PC-3 (cell line): ENCODE data around the gene ONECUT3. TPM values are rescaled to one million over a fixed set of nuclear protein-coding genes. Genes with fewer than 3 reads are reported as not detected.

Experiments
- ATAC-seq: fragments of 200-7000 bp; cut with Tn5 transposase; 2 replicates; pipeline ENCODE4 v1.9.1; 2020; ENCODE audit warnings: mild to moderate bottlenecking, moderate library complexity
- BruUV-seq: library from RNA; stranded (reverse); fragments of 400-500 nt; replicated peaks from 2 replicates; lab custom pipeline; 2021; lab: Mats Ljungman, UMichigan
- CTCF ChIA-PET: fragments of 300-600 bp; sonication (Branson Sonifier 250); formaldehyde crosslinking; loops from one replicate; lab custom pipeline; 2022; ENCODE audit warnings: antibody characterized with exemption; lab: Charles Lee
- POLR2A ChIA-PET: fragments of 300-600 bp; sonication (Branson Sonifier 250); formaldehyde crosslinking; loops from one replicate; lab custom pipeline; 2022; ENCODE audit warnings: antibody characterized with exemption; ENCODE audit not compliant: unreplicated experiment; lab: Charles Lee
- DNase-seq: peaks from one replicate; pipeline ENCODE4 v3.0.0-alpha.2; 2015
- H2AFZ ChIP-seq: fragments of 300-600 bp; sonication (generic); 2 replicates; pipeline ENCODE4 v1.6.0; 2016; ENCODE audit warnings: antibody characterized with exemption, low read length
- H3F3A ChIP-seq: fragments of 300-600 bp; sonication (generic); one replicate; pipeline ENCODE4 v1.6.0; 2017; ENCODE audit warnings: antibody characterized with exemption, low read length, control low read depth, mild to moderate bottlenecking; ENCODE audit not compliant: unreplicated experiment
- H3K27ac ChIP-seq: fragments of 300-600 bp; sonication (generic); 2 replicates; pipeline ENCODE4 v1.5.1; 2016; ENCODE audit warnings: mild to moderate bottlenecking, low read length
- H3K27me3 ChIP-seq: fragments of 300-600 bp; sonication (generic); 2 replicates; pipeline ENCODE4 v1.6.1; 2016; ENCODE audit warnings: low read length, mixed read lengths
- H3K36me3 ChIP-seq: fragments of 300-600 bp; sonication (generic); 2 replicates; pipeline ENCODE4 v1.6.1; 2016; ENCODE audit warnings: low read depth, mixed run types, low read length, mixed read lengths
- H3K4me1 ChIP-seq: fragments of 300-600 bp; sonication (generic); 2 replicates; pipeline ENCODE4 v1.5.1; 2016; ENCODE audit warnings: low read length; ENCODE audit not compliant: insufficient read depth
- H3K4me2 ChIP-seq: fragments of 300-600 bp; sonication (generic); 2 replicates; pipeline ENCODE4 v1.6.0; 2016; ENCODE audit warnings: low read length
- H3K4me3 ChIP-seq: fragments of 300-600 bp; sonication (generic); 2 replicates; pipeline ENCODE4 v1.5.1; 2016; ENCODE audit warnings: mild to moderate bottlenecking, low read length, mixed read lengths
- H3K79me2 ChIP-seq: fragments of 300-600 bp; sonication (generic); 2 replicates; pipeline ENCODE4 v1.6.1; 2017; ENCODE audit warnings: low read length, mixed read lengths
- H3K9ac ChIP-seq: fragments of 300-600 bp; sonication (generic); 2 replicates; pipeline ENCODE4 v1.6.0; 2016; ENCODE audit warnings: mild to moderate bottlenecking, low read length
- H3K9me2 ChIP-seq: fragments of 300-600 bp; sonication (generic); replicated peaks from 2 replicates; pipeline ENCODE4 v1.6.1; 2016; ENCODE audit warnings: mixed run types, low read length, mixed read lengths
- H3K9me3 ChIP-seq: fragments of 300-600 bp; sonication (generic); 2 replicates; pipeline ENCODE4 v1.6.1; 2016; ENCODE audit warnings: low read length, mixed read lengths
- H4K20me1 ChIP-seq: fragments of 300-600 bp; sonication (generic); 2 replicates; pipeline ENCODE4 v1.6.1; 2016; ENCODE audit warnings: low read length, mixed read lengths
- EZH2 ChIP-seq: fragments of 300-600 bp; sonication (generic); IDR thresholded peaks from one replicate; pipeline ENCODE4 v1.6.1; 2017; ENCODE audit warnings: antibody characterized with exemption, mild to moderate bottlenecking, low read length; ENCODE audit not compliant: unreplicated experiment
- EZH2phosphoT487 ChIP-seq: fragments of 300-600 bp; sonication (generic); IDR thresholded peaks from 2 replicates; pipeline ENCODE4 v1.6.1; 2018; ENCODE audit warnings: mild to moderate bottlenecking, antibody characterized with exemption, low read length, borderline replicate concordance
- intact Hi-C: fragments of 100-400 bp; cut with micrococcal nuclease; formaldehyde crosslinking; loops from 2 replicates; pipeline ENCODE4 v1.9.0; 2023
- total RNA-seq: library from RNA; depleted of rRNA; stranded (reverse); fragments of >200 nt; gene quantifications from 2 replicates; pipeline ENCODE4 v1.2.3, GENCODE V29; 2014
- TF ChIP-seq, protein P1 (sequence below): fragments of 300-600 bp; sonication (generic); conservative IDR thresholded peaks from 2 replicates; pipeline ENCODE4 v1.5.1; 2017; ENCODE audit warnings: antibody characterized with exemption, low read depth, mild to moderate bottlenecking, low read length

ONECUT3 gene
- total RNA-seq, 1 experiment from 2014 or later: 1.4 TPM

DNA sequence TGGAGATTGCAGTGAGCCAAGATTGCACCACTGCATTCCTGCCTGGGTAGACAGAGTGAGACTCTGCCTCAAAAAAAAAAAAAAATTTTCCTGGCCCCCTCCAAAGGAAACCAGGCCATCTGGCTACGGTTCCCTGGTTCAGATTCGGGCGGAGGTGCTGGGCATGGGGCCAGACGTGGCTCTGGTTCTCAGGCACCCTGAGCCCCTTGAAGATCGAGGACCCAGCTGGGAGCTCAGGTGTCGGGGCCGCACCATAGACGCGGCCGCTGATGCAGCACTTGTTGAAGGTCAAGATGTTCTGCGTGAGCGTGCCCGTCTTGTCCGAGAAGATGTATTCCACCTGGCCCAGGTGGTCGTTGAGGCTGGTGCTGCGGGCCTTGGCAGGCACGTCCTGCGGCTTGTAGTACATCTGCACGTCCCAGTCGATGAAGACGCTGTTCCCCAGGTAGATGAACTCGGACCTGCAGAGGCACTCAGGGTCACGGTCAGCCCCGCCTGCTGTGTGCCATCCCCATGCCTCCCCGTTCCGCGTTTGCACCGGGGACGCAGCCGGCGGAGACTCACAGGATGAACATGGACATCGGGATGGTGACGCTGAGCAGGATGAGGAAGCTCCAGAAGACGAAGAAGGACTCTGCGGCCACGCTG, 46.5 kb downstream of the ONECUT3 start:
- intact Hi-C loops: no loop called here
- H3K79me2 ChIP-seq: no peaks in the 10 kb centered on the region
- no peak for TF ChIP-seq EZH2phosphoT487
- TF ChIP-seq EZH2: no peak
- H3K27ac ChIP-seq: no peak overlapping the region
- no TSS peak for BruUV-seq
- no peak overlapping the region for H3K9ac ChIP-seq
- no peaks in the 10 kb centered on the region for H4K20me1 ChIP-seq
- no peak overlapping the region for H2AFZ ChIP-seq
- no peaks in the 10 kb centered on the region for H3F3A ChIP-seq
- ChIA-PET CTCF (no interaction called here), POLR2A (no interaction called here)
- H3K4me1 ChIP-seq: no peaks in the 10 kb centered on the region; the same call in 1 of the 2 replicates
- H3K9me3 ChIP-seq: no peaks in the 10 kb centered on the region
- ATAC-seq: no peak
- no peak overlapping the region for H3K4me2 ChIP-seq
- no peak overlapping the region for H3K4me3 ChIP-seq
- H3K36me3 ChIP-seq: no peaks in the 10 kb centered on the region
- H3K27me3 ChIP-seq: no peaks in the 10 kb centered on the region
- DNase-seq: no peak
- no peaks in the 10 kb centered on the region for H3K9me2 ChIP-seq

DNA sequence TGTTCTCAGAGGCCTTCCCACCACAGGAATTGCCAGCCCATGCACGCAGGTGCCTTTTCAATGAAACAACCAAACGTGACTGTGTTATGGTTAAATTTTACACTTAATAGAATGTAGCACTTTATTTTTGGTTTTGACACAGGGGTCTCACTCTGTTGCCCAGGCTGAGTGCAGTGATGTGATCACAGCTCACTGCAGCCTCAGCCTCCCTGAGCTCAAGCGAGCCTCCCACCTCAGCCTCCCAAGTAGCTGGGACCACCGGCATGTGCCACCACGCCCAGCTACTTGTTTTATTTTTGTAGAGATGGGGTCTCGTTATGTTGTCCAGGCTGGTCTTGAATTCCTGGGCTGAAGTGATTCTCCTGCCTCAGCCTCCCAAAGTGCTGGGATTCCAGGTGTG, 51.6 kb downstream of the ONECUT3 start:
- TF ChIP-seq EZH2phosphoT487 (no peak), EZH2 (no peak)
- TF ChIP-seq, protein P1, sequence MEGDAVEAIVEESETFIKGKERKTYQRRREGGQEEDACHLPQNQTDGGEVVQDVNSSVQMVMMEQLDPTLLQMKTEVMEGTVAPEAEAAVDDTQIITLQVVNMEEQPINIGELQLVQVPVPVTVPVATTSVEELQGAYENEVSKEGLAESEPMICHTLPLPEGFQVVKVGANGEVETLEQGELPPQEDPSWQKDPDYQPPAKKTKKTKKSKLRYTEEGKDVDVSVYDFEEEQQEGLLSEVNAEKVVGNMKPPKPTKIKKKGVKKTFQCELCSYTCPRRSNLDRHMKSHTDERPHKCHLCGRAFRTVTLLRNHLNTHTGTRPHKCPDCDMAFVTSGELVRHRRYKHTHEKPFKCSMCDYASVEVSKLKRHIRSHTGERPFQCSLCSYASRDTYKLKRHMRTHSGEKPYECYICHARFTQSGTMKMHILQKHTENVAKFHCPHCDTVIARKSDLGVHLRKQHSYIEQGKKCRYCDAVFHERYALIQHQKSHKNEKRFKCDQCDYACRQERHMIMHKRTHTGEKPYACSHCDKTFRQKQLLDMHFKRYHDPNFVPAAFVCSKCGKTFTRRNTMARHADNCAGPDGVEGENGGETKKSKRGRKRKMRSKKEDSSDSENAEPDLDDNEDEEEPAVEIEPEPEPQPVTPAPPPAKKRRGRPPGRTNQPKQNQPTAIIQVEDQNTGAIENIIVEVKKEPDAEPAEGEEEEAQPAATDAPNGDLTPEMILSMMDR: no peak
- ChIA-PET POLR2A (no interaction called here), CTCF (no interaction called here)
- H3K79me2 ChIP-seq: no peaks in the 10 kb centered on the region
- H3F3A ChIP-seq: no peaks in the 10 kb centered on the region
- intact Hi-C loops: no loop called here
- no peaks in the 10 kb centered on the region for H3K9me2 ChIP-seq
- ATAC-seq: no peak
- H3K4me3 ChIP-seq: no peak overlapping the region
- H3K9me3 ChIP-seq: no peaks in the 10 kb centered on the region
- BruUV-seq: no TSS peak
- no peak overlapping the region for H3K9ac ChIP-seq
- H3K4me1 ChIP-seq: no peaks in the 10 kb centered on the region
- no peak overlapping the region for H2AFZ ChIP-seq
- H3K27me3 ChIP-seq: no peaks in the 10 kb centered on the region
- H3K36me3 ChIP-seq: no peaks in the 10 kb centered on the region
- H4K20me1 ChIP-seq: no peaks in the 10 kb centered on the region
- H3K4me2 ChIP-seq: no peak overlapping the region
- DNase-seq: no peak
- no peak overlapping the region for H3K27ac ChIP-seq

DNA sequence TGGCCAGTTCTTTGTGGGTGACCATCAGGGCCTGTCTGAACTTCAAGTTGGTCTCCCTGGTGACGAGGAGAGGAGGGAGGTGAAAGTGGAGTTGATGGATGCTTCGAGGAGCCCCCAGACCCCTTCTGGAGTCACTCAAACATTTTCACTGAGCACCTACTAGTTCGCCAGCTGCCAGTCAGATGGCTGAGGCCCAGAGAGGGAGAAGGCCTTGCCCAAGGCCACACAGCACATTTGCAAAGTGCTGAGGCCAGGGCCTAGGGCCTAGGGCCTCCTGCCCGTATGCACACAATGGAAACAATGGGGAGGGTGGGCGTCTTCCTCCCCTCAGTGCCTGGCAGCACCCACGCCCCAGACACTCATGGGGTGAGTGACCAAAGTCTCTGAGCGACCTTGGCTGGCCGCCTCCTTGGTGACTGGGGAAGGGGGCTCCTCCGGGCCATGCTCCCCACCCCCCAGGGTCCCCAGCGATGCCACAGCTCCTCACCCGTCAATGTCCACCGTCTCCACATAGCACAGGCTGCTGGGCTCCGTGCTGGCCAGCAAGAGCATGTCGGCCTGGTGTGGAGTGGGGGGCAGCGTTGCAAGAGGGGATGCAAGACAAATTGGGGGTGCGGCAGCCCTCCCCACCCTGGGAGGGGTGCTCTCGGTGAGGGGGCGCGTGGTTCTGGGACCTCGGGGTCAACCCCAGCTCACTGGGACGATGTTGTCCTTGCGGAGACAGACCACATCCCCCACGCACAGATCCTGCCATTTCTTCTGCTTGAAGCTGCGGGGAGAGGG, 52.3 kb downstream of the ONECUT3 start:
- CTCF ChIA-PET: no interaction called here

More for the DNA sequence above, 52.3 kb downstream of the ONECUT3 start:
- no peak for DNase-seq
- Histone ChIP-seq H3K27me3 (no peaks in the 10 kb centered on the region), H3K36me3 (no peaks in the 10 kb centered on the region), H3K9me2 (no peaks in the 10 kb centered on the region), H2AFZ (no peak overlapping the region), H3K79me2 (no peaks in the 10 kb centered on the region), H3K4me2 (no peak overlapping the region), H3K4me1 (no peaks in the 10 kb centered on the region), H3K27ac (no peak overlapping the region), H4K20me1 (no peaks in the 10 kb centered on the region), H3K9me3 (no peaks in the 10 kb centered on the region), H3K9ac (no peak overlapping the region), H3K4me3 (no peak overlapping the region), H3F3A (no peaks in the 10 kb centered on the region)
- TF ChIP-seq, protein P1: no peak
- no peak for TF ChIP-seq EZH2
- no peak for ATAC-seq
- POLR2A ChIA-PET: no interaction called here
- BruUV-seq: no TSS peak
- intact Hi-C loops: no loop called here
